Esophagus muscularis mucosa (tissue), 4 donors: ENCODE data around the gene ERBB4. TPM values are rescaled to one million over a fixed set of nuclear protein-coding genes. Genes with fewer than 3 reads are reported as not detected.

Experiments
- DNase-seq: peaks from one replicate; pipeline ENCODE4 v3.0.0-alpha.2; 2017; ENCODE audit errors: extremely low spot score
- H3K27ac ChIP-seq, 4 donors: fragments of 200-600 bp; sonication (generic); replicated peaks in 1 of 4; 1 replicate in 3 of 4; 2 replicates in 1 of 4; pipeline ENCODE4 v1.5.1; 2016 to 2019; ENCODE audit warnings: mild to moderate bottlenecking in 1 of 4
- H3K27me3 ChIP-seq, 4 donors: fragments of 200-600 bp; sonication (generic); one replicate each; pipeline versions ENCODE4 v1.5.1 to v1.6.0; 2016 to 2019
- H3K36me3 ChIP-seq, 4 donors: fragments of 200-600 bp; sonication (generic); one replicate each; pipeline ENCODE4 v1.5.1; 2016 to 2019
- H3K4me1 ChIP-seq, 4 donors: fragments of 200-600 bp; sonication (generic); one replicate each; pipeline ENCODE4 v1.5.1; 2016 to 2019
- H3K4me3 ChIP-seq, 4 donors: fragments of 200-600 bp; sonication (generic); 1 replicate in 2 of 4; 2 replicates in 2 of 4; pipeline ENCODE4 v1.5.1; 2016 to 2019; ENCODE audit warnings: mild to moderate bottlenecking in 4 of 4, moderate library complexity in 1 of 4
- H3K9me3 ChIP-seq, 4 donors: fragments of 200-600 bp; sonication (generic); 1 replicate in 3 of 4; 2 replicates in 1 of 4; pipeline ENCODE4 v1.5.1; 2016 to 2019
- EP300 ChIP-seq: sonication (generic); formaldehyde crosslinking; IDR thresholded peaks from one replicate; pipeline ENCODE4 v1.6.1; 2017; ENCODE audit warnings: antibody characterized with exemption
- POLR2A ChIP-seq: fragments of 450-650 bp; IDR thresholded peaks from one replicate; pipeline ENCODE4 v1.6.1; 2017; ENCODE audit warnings: antibody characterized with exemption, moderate library complexity, mild to moderate bottlenecking, low read depth
- POLR2AphosphoS5 ChIP-seq, 2 donors: sonication (generic); formaldehyde crosslinking; IDR thresholded peaks; one replicate each; pipeline ENCODE4 v1.6.1; 2017; ENCODE audit warnings: antibody characterized with exemption in 2 of 2
- WGBS: methylation state at CpG from one replicate; pipeline ENCODE4 v1.1.5; 2018; 5-methylcytosine and 5-hydroxymethylcytosine counted together
- intact Hi-C: fragments of 100-400 bp; cut with DNase I; formaldehyde crosslinking; loops from one replicate; pipeline ENCODE4 v1.15.1; 2023
- total RNA-seq, 4 donors: library from RNA; depleted of rRNA; stranded (reverse); fragments of >200 nt; gene quantifications; one replicate each; pipeline versions ENCODE4 v1.1.0 to v1.2.1, GENCODE V29; 2016
- TF ChIP-seq, protein P1 (sequence below), 3 experiments: fragments of 200-600 bp in 2 of 3; fragments of 450-650 bp in 1 of 3; sonication (generic) in 2 of 3; IDR thresholded peaks; one replicate each; pipeline ENCODE4 v1.5.1; 2017 to 2019; ENCODE audit warnings: antibody characterized with exemption in 3 of 3, mild to moderate bottlenecking in 2 of 3, moderate library complexity in 1 of 3

Gene ERBB4
- total RNA-seq, 4 donors from 2014 or later: under 0.01 to 0.19 (median 0.17) TPM

DNA sequence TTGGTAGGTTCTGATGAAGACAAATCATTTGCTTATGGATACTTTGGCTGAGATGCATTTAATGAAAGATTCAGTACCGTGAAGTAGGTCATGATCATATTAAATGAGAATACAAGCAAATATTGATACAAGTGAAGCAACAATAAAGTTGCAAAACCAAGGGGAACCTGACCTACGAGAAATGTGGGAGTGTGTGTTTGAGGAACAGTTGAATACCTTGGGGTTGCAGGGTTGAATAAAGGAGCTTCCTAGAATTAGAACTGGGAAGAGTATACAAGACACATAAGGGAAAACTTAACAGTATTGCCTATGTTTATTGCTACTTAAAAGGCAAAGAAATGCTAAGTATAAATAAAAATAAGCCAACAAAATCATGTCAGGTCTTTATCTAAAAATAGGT, 702.9 kb downstream of the ERBB4 start:
- DNase-seq: no peak
- no peaks in the 10 kb centered on the region for H3K36me3 ChIP-seq
- no peak overlapping the region for H3K27ac ChIP-seq
- 86% methylated on average over 2 of the region's 2 CpGs for WGBS
- no peaks in the 10 kb centered on the region for H3K27me3 ChIP-seq
- no peaks in the 10 kb centered on the region for H3K4me1 ChIP-seq
- intact Hi-C loops: no loop called here
- TF ChIP-seq, protein P1, sequence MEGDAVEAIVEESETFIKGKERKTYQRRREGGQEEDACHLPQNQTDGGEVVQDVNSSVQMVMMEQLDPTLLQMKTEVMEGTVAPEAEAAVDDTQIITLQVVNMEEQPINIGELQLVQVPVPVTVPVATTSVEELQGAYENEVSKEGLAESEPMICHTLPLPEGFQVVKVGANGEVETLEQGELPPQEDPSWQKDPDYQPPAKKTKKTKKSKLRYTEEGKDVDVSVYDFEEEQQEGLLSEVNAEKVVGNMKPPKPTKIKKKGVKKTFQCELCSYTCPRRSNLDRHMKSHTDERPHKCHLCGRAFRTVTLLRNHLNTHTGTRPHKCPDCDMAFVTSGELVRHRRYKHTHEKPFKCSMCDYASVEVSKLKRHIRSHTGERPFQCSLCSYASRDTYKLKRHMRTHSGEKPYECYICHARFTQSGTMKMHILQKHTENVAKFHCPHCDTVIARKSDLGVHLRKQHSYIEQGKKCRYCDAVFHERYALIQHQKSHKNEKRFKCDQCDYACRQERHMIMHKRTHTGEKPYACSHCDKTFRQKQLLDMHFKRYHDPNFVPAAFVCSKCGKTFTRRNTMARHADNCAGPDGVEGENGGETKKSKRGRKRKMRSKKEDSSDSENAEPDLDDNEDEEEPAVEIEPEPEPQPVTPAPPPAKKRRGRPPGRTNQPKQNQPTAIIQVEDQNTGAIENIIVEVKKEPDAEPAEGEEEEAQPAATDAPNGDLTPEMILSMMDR (IDR thresholded peaks at IDR 0.05): no peak
- no peak for TF ChIP-seq POLR2AphosphoS5 (IDR thresholded peaks at IDR 0.05)
- no peak for TF ChIP-seq EP300
- no peak for TF ChIP-seq POLR2A
- H3K4me3 ChIP-seq: no peak overlapping the region
- no peaks in the 10 kb centered on the region for H3K9me3 ChIP-seq

DNA sequence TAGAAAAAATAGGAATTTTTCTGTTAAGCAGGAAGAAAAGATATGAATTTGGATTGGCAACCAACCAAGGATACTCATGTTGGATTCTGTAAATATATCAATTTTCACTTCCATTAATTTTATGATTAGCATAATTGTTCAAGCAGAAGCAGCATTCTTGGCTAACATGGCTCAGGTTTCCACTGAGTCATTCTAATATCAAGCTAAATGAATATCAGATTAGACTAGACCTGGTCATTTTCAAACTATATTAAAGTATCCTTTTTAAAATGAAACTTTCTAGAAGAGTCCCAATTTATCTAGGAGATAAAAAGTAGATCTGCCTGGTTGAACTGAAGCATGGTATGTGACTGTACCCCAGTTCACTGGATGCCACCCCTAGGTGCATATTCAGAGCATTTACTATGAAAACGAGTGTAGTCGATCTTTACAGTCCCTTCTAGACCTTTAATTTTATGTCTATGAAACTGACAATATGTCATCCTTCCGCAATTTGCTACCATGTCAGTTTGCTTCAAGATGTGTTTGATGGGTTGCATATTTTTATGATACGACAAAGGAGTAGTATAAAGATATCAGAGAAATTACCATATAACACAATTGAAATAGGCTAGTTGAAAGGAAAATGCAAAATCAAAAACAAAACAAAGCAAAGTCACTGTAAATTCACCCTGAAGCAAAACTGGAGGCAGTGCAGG, 704.9 kb downstream of the ERBB4 start:
- TF ChIP-seq EP300: no peak
- TF ChIP-seq, protein P1 (IDR thresholded peaks at IDR 0.05): no peak
- TF ChIP-seq POLR2AphosphoS5 (IDR thresholded peaks at IDR 0.05): no peak
- TF ChIP-seq POLR2A: no peak
- WGBS: 84% methylated on average over 4 of the region's 4 CpGs
- H3K27ac ChIP-seq: no peak overlapping the region
- H3K9me3 ChIP-seq: no peaks in the 10 kb centered on the region
- intact Hi-C loops: no loop called here
- no peaks in the 10 kb centered on the region for H3K27me3 ChIP-seq
- DNase-seq: no peak
- H3K4me3 ChIP-seq: no peak overlapping the region
- no peaks in the 10 kb centered on the region for H3K36me3 ChIP-seq
- H3K4me1 ChIP-seq: no peaks in the 10 kb centered on the region

DNA sequence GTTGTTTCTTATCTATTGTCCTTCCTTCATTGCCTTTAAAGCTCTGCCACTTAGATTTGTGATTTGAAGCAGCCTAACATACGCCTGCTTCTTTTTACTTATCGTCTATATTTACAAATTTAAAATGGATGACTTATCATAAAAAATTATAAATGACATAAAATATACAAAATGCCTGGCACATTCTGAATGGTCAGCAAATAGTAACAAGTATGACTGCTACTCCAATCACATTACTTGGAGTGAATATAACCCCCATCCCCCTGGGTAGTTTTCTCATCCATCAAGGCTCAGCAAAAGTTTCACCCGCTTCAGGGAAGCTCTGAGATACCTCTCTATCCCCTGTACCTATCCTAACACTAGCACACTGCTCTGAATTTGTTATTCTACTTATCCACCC, 708.9 kb downstream of the ERBB4 start:
- intact Hi-C loops: no loop called here
- H3K4me1 ChIP-seq: no peaks in the 10 kb centered on the region
- no peak overlapping the region for H3K4me3 ChIP-seq
- 76% methylated on average over 3 of the region's 3 CpGs for WGBS
- TF ChIP-seq EP300 (no peak), POLR2AphosphoS5 (IDR thresholded peaks at IDR 0.05) (no peak), POLR2A (no peak)
- TF ChIP-seq, protein P1 (IDR thresholded peaks at IDR 0.05): no peak
- H3K9me3 ChIP-seq: no peaks in the 10 kb centered on the region
- H3K27ac ChIP-seq: no peak overlapping the region
- no peaks in the 10 kb centered on the region for H3K27me3 ChIP-seq
- no peaks in the 10 kb centered on the region for H3K36me3 ChIP-seq
- DNase-seq: no peak

DNA sequence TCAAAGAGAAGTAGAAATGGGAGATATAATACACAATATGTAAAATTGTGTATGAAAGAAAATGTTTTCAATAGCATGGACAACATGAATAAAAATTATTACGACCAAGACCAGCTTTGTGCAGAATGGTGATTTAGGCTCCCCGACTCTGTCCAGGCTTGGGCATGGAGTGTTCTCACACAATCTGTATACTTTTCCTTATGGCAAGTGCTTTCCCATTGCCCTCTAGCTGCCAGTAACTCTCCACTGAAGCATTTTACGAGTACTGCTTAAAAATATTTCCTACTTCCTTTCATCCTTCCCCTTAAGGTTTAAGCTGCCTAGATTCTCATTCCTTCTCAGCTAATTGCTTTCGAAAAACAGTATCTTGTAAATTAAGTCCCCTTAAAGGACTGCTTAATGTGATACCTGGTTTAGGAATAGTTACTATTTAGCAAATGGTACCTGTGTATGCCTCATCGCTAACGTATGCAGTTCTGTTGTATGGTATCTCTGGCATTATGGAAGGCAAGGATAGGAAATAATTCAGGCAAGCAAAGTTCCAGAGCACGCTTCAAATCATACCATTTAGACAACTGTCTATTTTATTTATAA, 714.6 kb downstream of the ERBB4 start:
- WGBS: 79% methylated on average over 7 of the region's 7 CpGs
- Histone ChIP-seq H3K4me1 (no peaks in the 10 kb centered on the region), H3K9me3 (peaks cover 0 to 12% (median 3%) of the 10 kb centered on the region in 4 donors), H3K4me3 (no peak overlapping the region), H3K27me3 (no peaks in the 10 kb centered on the region), H3K36me3 (no peaks in the 10 kb centered on the region), H3K27ac (no peak overlapping the region)
- DNase-seq: no peak
- no peak for TF ChIP-seq POLR2A
- TF ChIP-seq, protein P1 (IDR thresholded peaks at IDR 0.05): no peak
- TF ChIP-seq POLR2AphosphoS5 (IDR thresholded peaks at IDR 0.05): no peak
- intact Hi-C loops: no loop called here
